Measurements from ENCODE around the gene PFDN1. TPM values are rescaled to one million over a fixed set of nuclear protein-coding genes. Genes with fewer than 3 reads are reported as not detected.

Gene PFDN1
- total RNA-seq, 4 donors from 2014 or later: 72.9 to 230 (median 98.4) TPM

- Histone ChIP-seq H3K4me1 (peaks cover 13 to 62% (median 33%) of the 10 kb centered on the region in 4 donors), H3K4me3 (no peak overlapping the region), H3K27ac (peak overlapping the region in 3 of 4 donors; percentile 40 to 80 (median 77)), H3K27me3 (no peaks in the 10 kb centered on the region), H3K9me3 (no peaks in the 10 kb centered on the region), H3K36me3 (no peaks in the 10 kb centered on the region)
- DNase-seq: no peak
- in situ Hi-C loops (cut with MboI; ENCODE audit: low pct_ligation_motif_present in 1 of 4, low pct_unique_long_range_greater_than_20kb in 1 of 4, low sequenced_read_pairs in 3 of 4) (no loop called here), intact Hi-C loops (cut with DNase I; ENCODE audit: low total_unique reads) (no loop called here)
- TF ChIP-seq CTCF (IDR thresholded peaks at IDR 0.05): no peak
- no peak for TF ChIP-seq EP300 (IDR thresholded peaks at IDR 0.05; ENCODE audit: low read depth)
- TF ChIP-seq POLR2A (IDR thresholded peaks at IDR 0.05): no peak
- no peak for TF ChIP-seq POLR2AphosphoS5 (IDR thresholded peaks at IDR 0.05)
- 77 to 86% methylated on average over 4 of the region's 4 CpGs for WGBS, 2 donors (ENCODE audit: low coverage in 1 of 2)
Observed at GRCh38 chr5:140258873-140259272, 44.0 kb downstream of the PFDN1 start.

- peaks cover 13 to 67% (median 39%) of the 10 kb centered on the region in 4 donors for H3K4me1 ChIP-seq
- in situ Hi-C loops (cut with MboI; ENCODE audit: low pct_ligation_motif_present in 1 of 4, low pct_unique_long_range_greater_than_20kb in 1 of 4, low sequenced_read_pairs in 3 of 4): no loop called here
Observed at GRCh38 chr5:140258016-140258415, 44.9 kb downstream of the PFDN1 start.

GRCh38 chr5:140256726-140257125 is 46.2 kb downstream of the PFDN1 start:
- no peaks in the 10 kb centered on the region for H3K27me3 ChIP-seq
- in situ Hi-C loops (cut with MboI; ENCODE audit: low pct_ligation_motif_present in 1 of 4, low pct_unique_long_range_greater_than_20kb in 1 of 4, low sequenced_read_pairs in 3 of 4): no loop called here

More at GRCh38 chr5:140258016-140258415, 44.9 kb downstream of the PFDN1 start:
- TF ChIP-seq EP300 (IDR thresholded peaks at IDR 0.05; ENCODE audit: low read depth) (no peak), CTCF (IDR thresholded peaks at IDR 0.05) (no peak), POLR2A (IDR thresholded peaks at IDR 0.05) (no peak), POLR2AphosphoS5 (IDR thresholded peaks at IDR 0.05) (no peak)
- peak overlapping the region in 1 of 4 donors; percentile 80 for H3K27ac ChIP-seq
- WGBS, 2 donors (ENCODE audit: low coverage in 1 of 2): 45 to 81% methylated on average over 1 to 3 of the region's 3 CpGs
- H3K27me3 ChIP-seq: no peaks in the 10 kb centered on the region
- no peak overlapping the region for H3K4me3 ChIP-seq
- H3K36me3 ChIP-seq: no peaks in the 10 kb centered on the region
- DNase-seq: no peak
- intact Hi-C loops (cut with DNase I; ENCODE audit: low total_unique reads): no loop called here
- no peaks in the 10 kb centered on the region for H3K9me3 ChIP-seq

GRCh38 chr5:140255460-140256157 is 47.3 kb downstream of the PFDN1 start:
- no peak for DNase-seq
- Histone ChIP-seq H3K36me3 (no peaks in the 10 kb centered on the region), H3K4me1 (peaks cover 0 to 58% (median 21%) of the 10 kb centered on the region in 4 donors), H3K27me3 (no peaks in the 10 kb centered on the region), H3K27ac (no peak overlapping the region), H3K4me3 (no peak overlapping the region), H3K9me3 (no peaks in the 10 kb centered on the region)
- 86 to 94% methylated on average over 2 to 4 of the region's 4 CpGs for WGBS, 2 donors (ENCODE audit: low coverage in 1 of 2)
- TF ChIP-seq CTCF (IDR thresholded peaks at IDR 0.05) (no peak), POLR2A (IDR thresholded peaks at IDR 0.05) (no peak), POLR2AphosphoS5 (IDR thresholded peaks at IDR 0.05) (no peak), EP300 (IDR thresholded peaks at IDR 0.05; ENCODE audit: low read depth) (no peak)
- in situ Hi-C loops (cut with MboI; ENCODE audit: low pct_ligation_motif_present in 1 of 4, low pct_unique_long_range_greater_than_20kb in 1 of 4, low sequenced_read_pairs in 3 of 4) (no loop called here), intact Hi-C loops (cut with DNase I; ENCODE audit: low total_unique reads) (no loop called here)

More at GRCh38 chr5:140256726-140257125, 46.2 kb downstream of the PFDN1 start:
- 95% methylated on average over 3 to 6 of the region's 6 CpGs for WGBS, 2 donors (ENCODE audit: low coverage in 1 of 2)
- H3K36me3 ChIP-seq: no peaks in the 10 kb centered on the region
- H3K4me1 ChIP-seq: peaks cover 7 to 67% (median 32%) of the 10 kb centered on the region in 4 donors
- intact Hi-C loops (cut with DNase I; ENCODE audit: low total_unique reads): no loop called here
- TF ChIP-seq POLR2AphosphoS5 (IDR thresholded peaks at IDR 0.05) (no peak), CTCF (IDR thresholded peaks at IDR 0.05) (no peak), POLR2A (IDR thresholded peaks at IDR 0.05) (no peak), EP300 (IDR thresholded peaks at IDR 0.05; ENCODE audit: low read depth) (no peak)
- H3K9me3 ChIP-seq: no peaks in the 10 kb centered on the region
- H3K4me3 ChIP-seq: no peak overlapping the region
- DNase-seq: no peak
- no peak overlapping the region for H3K27ac ChIP-seq

All from transverse colon (tissue), 4 donors.